ENCODE data around the gene ZNRF1.

DNA sequence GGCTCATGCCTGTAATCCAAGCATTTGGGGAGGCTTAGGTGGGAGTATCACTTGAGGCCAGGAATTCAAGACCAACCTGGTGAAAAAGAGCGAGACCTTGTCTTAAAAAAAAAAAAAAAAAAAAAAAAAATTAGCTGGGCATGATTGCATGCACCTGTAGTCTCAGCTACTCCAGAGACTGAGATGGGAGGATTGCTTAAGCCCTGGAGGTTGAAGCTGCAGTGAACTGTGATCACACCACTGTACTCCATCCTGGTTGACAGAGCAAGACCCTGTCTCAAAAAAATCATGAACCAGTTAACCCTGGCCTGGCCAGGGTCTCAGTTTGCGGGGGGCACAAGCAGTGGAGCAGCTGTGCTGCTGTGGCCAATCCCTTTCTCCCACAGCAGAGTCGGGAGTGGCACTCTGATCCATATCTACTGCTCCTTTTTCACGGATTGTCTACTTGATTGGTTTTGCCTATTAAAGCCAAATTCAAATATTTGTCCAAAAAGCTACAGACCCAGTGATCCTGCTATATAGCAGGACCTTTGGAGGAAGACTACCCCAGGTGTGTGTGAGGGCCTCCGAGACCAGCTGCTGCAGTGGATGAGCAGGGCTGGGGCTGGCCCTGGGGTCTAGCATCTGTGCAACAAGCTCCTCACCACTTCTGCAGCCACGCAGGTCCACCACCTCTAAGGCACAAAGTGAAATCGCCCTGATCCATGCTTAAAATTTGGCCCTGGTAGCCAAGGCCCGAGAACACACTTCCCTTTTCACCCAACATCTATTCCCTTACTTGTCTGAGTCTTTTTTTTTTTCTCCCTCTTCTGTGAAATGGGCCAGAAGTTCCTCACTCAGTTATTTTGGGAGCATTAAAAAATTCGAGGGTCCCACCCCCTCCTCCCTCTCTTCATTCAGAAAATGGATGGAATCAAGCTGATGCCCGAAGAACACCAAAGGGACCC, 69.5 kb downstream of the ZNRF1 start:
- TF ChIP-seq, protein P1, sequence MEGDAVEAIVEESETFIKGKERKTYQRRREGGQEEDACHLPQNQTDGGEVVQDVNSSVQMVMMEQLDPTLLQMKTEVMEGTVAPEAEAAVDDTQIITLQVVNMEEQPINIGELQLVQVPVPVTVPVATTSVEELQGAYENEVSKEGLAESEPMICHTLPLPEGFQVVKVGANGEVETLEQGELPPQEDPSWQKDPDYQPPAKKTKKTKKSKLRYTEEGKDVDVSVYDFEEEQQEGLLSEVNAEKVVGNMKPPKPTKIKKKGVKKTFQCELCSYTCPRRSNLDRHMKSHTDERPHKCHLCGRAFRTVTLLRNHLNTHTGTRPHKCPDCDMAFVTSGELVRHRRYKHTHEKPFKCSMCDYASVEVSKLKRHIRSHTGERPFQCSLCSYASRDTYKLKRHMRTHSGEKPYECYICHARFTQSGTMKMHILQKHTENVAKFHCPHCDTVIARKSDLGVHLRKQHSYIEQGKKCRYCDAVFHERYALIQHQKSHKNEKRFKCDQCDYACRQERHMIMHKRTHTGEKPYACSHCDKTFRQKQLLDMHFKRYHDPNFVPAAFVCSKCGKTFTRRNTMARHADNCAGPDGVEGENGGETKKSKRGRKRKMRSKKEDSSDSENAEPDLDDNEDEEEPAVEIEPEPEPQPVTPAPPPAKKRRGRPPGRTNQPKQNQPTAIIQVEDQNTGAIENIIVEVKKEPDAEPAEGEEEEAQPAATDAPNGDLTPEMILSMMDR (IDR thresholded peaks at IDR 0.05; ENCODE audit: low read depth, low read length, missing input control) = no peak
- TF ChIP-seq, protein P2, sequence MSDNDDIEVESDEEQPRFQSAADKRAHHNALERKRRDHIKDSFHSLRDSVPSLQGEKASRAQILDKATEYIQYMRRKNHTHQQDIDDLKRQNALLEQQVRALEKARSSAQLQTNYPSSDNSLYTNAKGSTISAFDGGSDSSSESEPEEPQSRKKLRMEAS (IDR thresholded peaks at IDR 0.05) = no peak
- TF ChIP-seq EGR1 (IDR thresholded peaks at IDR 0.05; ENCODE audit: low read depth in 2 of 2) (no peak), HNF4G (IDR thresholded peaks at IDR 0.05) (no peak), NR2F2 (IDR thresholded peaks at IDR 0.05) (no peak), GABPA (IDR thresholded peaks at IDR 0.05 in 1 of 2, conservative IDR thresholded peaks at IDR 0.05 in 1 of 2) (no peak), JUND (IDR thresholded peaks at IDR 0.05) (no peak), TAF1 (conservative IDR thresholded peaks at IDR 0.05) (no peak), FOXA1 (IDR thresholded peaks at IDR 0.05) (no peak), HNF4A (conservative IDR thresholded peaks at IDR 0.05) (no peak), RAD21 (IDR thresholded peaks at IDR 0.05) (no peak)
- TF ChIP-seq, protein P3, sequence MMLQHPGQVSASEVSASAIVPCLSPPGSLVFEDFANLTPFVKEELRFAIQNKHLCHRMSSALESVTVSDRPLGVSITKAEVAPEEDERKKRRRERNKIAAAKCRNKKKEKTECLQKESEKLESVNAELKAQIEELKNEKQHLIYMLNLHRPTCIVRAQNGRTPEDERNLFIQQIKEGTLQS (IDR thresholded peaks at IDR 0.05) = no peak
- TF ChIP-seq, protein P4, sequence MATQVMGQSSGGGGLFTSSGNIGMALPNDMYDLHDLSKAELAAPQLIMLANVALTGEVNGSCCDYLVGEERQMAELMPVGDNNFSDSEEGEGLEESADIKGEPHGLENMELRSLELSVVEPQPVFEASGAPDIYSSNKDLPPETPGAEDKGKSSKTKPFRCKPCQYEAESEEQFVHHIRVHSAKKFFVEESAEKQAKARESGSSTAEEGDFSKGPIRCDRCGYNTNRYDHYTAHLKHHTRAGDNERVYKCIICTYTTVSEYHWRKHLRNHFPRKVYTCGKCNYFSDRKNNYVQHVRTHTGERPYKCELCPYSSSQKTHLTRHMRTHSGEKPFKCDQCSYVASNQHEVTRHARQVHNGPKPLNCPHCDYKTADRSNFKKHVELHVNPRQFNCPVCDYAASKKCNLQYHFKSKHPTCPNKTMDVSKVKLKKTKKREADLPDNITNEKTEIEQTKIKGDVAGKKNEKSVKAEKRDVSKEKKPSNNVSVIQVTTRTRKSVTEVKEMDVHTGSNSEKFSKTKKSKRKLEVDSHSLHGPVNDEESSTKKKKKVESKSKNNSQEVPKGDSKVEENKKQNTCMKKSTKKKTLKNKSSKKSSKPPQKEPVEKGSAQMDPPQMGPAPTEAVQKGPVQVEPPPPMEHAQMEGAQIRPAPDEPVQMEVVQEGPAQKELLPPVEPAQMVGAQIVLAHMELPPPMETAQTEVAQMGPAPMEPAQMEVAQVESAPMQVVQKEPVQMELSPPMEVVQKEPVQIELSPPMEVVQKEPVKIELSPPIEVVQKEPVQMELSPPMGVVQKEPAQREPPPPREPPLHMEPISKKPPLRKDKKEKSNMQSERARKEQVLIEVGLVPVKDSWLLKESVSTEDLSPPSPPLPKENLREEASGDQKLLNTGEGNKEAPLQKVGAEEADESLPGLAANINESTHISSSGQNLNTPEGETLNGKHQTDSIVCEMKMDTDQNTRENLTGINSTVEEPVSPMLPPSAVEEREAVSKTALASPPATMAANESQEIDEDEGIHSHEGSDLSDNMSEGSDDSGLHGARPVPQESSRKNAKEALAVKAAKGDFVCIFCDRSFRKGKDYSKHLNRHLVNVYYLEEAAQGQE (IDR thresholded peaks at IDR 0.05) = no peak
